Colonic mucosa (tissue), 4 donors: ENCODE results near the gene NXPE3. TPM values are rescaled to one million over a fixed set of nuclear protein-coding genes. Genes with fewer than 3 reads are reported as not detected.
A peak's percentile ranks its signal among the peaks of the same experiment; 100 is the strongest.

Experiments
- DNase-seq: peaks from one replicate; pipeline ENCODE4 v3.0.0-alpha.2; 2020
- H3K27ac ChIP-seq: fragments of 200-600 bp; one replicate; pipeline ENCODE4 v1.8.0; 2021
- H3K27me3 ChIP-seq: fragments of 200-600 bp; one replicate; pipeline ENCODE4 v1.8.0; 2021
- H3K36me3 ChIP-seq: fragments of 200-600 bp; one replicate; pipeline ENCODE4 v1.8.0; 2021
- H3K4me1 ChIP-seq: fragments of 200-600 bp; one replicate; pipeline ENCODE4 v1.8.0; 2021; ENCODE audit warnings: mild to moderate bottlenecking
- H3K4me3 ChIP-seq: fragments of 200-600 bp; one replicate; pipeline ENCODE4 v1.8.0; 2021
- H3K9ac ChIP-seq, 2 donors: one replicate each; pipeline ENCODE4 v1.7.0; 2013; ENCODE audit warnings: control low read depth in 2 of 2, low read depth in 2 of 2, low read length in 2 of 2
- H3K9me3 ChIP-seq: fragments of 200-600 bp; one replicate; pipeline ENCODE4 v1.8.0; 2021
- intact Hi-C: fragments of 100-400 bp; cut with DNase I; formaldehyde crosslinking; loops from one replicate; pipeline ENCODE4 v1.14.1; 2022
- total RNA-seq, 2 donors: library from RNA; stranded (reverse); fragmentation: NEBNext Ultra II Directional in 1 of 2; extraction: Animal tissue kit (Norgen Biotek cat#: 25700) in 1 of 2; gene quantifications; one replicate each; pipeline ENCODE4 v1.2.1, GENCODE V29; 2021
- TF ChIP-seq, protein P1 (sequence below): fragments of 200-600 bp; IDR thresholded peaks from one replicate; pipeline ENCODE4 v1.8.0; 2022; ENCODE audit warnings: antibody characterized with exemption, mild to moderate bottlenecking
- donor health status: healthy.
- donor health status: DM: no; HTN: no; CAD: no.
- donor health status: DM: no; HTN: no; CAD: no.

The NXPE3 gene
- total RNA-seq, 2 donors from 2014 or later: 2.1 to 3.5 TPM

DNA sequence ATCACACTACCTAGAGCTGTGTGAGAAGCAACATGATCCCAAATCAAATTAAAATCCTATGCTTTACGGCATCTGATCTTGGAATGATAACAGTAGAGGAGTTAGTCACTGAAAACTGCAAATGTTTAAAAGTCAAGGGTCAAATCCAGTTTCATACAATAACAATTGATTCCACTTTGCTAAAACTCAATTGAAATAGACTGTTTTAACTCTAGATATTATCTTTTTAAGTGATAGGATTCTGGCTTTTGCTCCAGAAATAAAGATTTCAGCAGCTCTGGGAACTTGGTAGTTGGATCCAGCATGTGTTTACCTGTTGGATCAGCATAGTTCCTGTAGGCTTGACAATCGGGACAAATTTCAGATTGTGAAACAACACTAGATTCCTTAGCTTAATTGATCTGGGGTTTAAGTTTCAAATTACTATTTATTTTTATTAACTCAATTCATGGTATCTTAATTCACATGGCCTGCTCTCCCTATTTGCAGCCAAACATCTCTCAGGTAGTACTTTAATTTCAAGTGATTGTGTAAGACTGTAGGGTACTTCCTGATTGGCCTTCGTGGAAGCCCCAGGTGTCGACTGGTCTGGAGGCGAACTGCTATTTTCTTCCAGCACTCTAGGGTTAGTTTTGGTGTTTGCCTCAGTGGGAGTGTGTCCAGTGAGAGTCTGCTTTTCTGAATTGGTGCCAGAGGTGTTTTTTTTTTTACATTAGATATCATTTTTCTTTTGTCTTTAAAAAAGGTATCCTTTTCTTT lies 86.9 kb downstream of the NXPE3 start:
- intact Hi-C loops: no loop called here
- peak overlapping the region; percentile 13 for H3K27ac ChIP-seq
- TF ChIP-seq, protein P1, sequence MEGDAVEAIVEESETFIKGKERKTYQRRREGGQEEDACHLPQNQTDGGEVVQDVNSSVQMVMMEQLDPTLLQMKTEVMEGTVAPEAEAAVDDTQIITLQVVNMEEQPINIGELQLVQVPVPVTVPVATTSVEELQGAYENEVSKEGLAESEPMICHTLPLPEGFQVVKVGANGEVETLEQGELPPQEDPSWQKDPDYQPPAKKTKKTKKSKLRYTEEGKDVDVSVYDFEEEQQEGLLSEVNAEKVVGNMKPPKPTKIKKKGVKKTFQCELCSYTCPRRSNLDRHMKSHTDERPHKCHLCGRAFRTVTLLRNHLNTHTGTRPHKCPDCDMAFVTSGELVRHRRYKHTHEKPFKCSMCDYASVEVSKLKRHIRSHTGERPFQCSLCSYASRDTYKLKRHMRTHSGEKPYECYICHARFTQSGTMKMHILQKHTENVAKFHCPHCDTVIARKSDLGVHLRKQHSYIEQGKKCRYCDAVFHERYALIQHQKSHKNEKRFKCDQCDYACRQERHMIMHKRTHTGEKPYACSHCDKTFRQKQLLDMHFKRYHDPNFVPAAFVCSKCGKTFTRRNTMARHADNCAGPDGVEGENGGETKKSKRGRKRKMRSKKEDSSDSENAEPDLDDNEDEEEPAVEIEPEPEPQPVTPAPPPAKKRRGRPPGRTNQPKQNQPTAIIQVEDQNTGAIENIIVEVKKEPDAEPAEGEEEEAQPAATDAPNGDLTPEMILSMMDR: no peak

DNA sequence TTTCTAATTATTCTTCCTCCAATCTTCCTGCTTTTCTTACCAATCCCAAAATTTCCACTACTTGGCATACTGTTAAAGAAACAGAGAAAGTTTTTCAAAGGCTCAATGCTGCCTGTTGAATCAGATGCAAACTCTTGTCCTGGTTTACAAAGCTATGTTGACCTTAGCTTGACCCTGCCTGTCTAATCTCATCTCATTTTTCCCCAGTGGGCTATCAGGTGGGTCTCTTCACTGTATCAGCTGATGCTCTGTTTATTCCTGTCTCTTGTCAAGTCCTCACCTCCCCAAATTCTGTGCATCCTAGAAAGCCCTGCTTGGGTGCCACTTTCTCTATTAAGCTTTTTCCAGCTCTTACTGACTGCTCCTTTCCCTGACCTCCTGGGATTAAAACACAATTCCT lies 88.5 kb downstream of the NXPE3 start:
- DNase-seq: no peak
- TF ChIP-seq, protein P1: no peak
- Histone ChIP-seq H3K4me3 (no peak overlapping the region), H3K4me1 (no peaks in the 10 kb centered on the region), H3K27ac (no peak overlapping the region), H3K9ac (no peak overlapping the region), H3K36me3 (no peaks in the 10 kb centered on the region), H3K27me3 (no peaks in the 10 kb centered on the region), H3K9me3 (no peaks in the 10 kb centered on the region)
- intact Hi-C loops: no loop called here

More for the DNA sequence above, 86.9 kb downstream of the NXPE3 start:
- Histone ChIP-seq H3K9me3 (no peaks in the 10 kb centered on the region), H3K9ac (no peak overlapping the region), H3K4me3 (no peak overlapping the region), H3K36me3 (no peaks in the 10 kb centered on the region), H3K4me1 (no peaks in the 10 kb centered on the region), H3K27me3 (no peaks in the 10 kb centered on the region)
- no peak for DNase-seq

DNA sequence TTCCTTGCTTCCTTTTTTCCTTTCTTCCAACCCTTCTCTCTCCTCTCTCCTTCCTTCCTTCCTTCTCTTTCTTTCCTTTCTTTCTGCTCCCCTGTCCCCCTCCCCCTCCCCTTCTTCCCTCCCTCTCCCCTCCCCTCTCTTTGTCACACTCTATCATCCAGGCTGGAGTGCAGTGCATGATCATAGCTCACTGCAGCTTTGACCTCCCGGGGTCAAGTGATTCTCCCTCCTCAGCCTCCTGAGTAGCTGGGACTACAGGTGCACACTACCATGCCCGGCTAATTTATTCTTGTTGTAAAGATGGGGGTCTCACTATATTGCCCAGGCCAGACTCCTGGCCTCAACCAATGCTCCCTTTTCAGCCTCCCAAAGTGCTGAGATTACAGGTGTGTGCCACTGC lies 89.0 kb downstream of the NXPE3 start:
- TF ChIP-seq, protein P1: no peak
- DNase-seq: no peak
- no peak overlapping the region for H3K9ac ChIP-seq
- intact Hi-C loops: no loop called here
- no peaks in the 10 kb centered on the region for H3K4me1 ChIP-seq
- H3K4me3 ChIP-seq: no peak overlapping the region
- peak overlapping the region; percentile 60 for H3K27ac ChIP-seq
- H3K9me3 ChIP-seq: no peaks in the 10 kb centered on the region
- H3K27me3 ChIP-seq: no peaks in the 10 kb centered on the region
- no peaks in the 10 kb centered on the region for H3K36me3 ChIP-seq

DNA sequence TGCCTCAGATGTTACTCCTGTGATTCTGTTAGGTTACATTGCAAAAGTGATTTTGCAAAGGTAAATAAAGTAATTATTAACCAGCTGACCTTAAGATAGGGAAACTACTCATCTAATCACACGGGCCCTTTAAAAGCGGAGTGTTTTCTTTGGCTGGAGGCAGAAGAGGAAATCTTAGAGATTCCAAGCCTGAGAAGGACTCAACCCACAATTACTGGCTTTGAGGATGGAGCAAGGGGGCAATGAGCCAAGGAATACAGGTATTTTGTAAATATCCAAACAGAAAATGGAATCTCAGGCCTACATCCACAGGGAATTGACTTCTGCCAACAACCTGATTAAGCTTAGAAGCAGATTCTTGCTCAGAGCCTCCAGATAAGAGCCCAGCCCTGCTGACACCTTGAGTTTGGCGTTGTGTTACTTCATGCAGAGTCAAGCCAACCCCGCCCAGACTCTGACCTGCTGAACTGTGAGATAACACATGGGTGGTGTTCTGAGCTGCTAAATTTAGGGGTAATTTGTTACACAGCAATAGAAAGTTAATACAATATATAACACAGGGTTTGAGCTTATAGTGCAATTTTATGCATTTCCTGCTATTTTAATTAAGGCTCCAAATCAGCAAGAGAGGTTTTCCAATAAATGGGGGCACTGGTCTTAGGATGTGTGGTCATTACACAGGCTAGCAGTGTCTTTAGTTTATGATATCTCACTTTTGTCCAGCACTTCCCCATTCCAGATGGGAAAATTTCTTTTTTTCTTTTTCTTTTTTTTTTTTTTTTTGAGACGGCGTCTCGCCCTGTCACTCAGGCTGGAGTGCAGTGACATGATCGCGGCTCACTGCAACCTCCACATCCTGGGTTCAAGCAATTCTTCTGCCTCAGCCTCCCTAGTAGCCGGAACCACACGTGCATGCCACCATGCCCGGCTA lies 89.8 kb downstream of the NXPE3 start:
- peak; percentile 84 for DNase-seq
- Histone ChIP-seq H3K27ac (peak overlapping the region; percentile 60), H3K36me3 (no peaks in the 10 kb centered on the region), H3K9me3 (no peaks in the 10 kb centered on the region), H3K4me3 (no peak overlapping the region), H3K9ac (no peak overlapping the region), H3K4me1 (no peaks in the 10 kb centered on the region), H3K27me3 (no peaks in the 10 kb centered on the region)
- intact Hi-C loops: no loop called here
- TF ChIP-seq, protein P1: no peak

DNA sequence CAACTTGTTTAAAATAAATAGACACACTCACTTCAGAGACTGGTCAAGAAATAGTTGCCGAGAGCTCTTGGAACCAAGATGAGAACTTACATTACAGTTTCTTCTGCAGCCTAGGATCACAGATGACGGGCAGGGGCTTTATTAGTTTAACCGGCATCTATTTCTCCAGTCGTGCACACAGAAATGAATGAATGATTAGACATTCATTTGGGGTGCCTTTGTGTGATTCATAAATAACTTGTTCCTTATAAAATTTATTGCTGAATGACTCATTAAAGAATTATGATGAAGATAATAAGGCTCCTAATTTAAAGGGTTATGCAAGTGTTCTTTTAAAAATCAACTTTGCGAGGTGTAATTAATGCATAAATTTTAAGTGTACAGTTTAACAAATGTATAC lies 91.1 kb downstream of the NXPE3 start:
- TF ChIP-seq, protein P1: no peak
- H3K36me3 ChIP-seq: no peaks in the 10 kb centered on the region
- H3K27ac ChIP-seq: no peak overlapping the region
- no peaks in the 10 kb centered on the region for H3K27me3 ChIP-seq
- intact Hi-C loops: loop anchor here (10.0 kb wide), 1 partner anchor 355 kb away; no protein-coding TSS in a partner anchor
- H3K4me3 ChIP-seq: no peak overlapping the region
- H3K4me1 ChIP-seq: no peaks in the 10 kb centered on the region
- H3K9me3 ChIP-seq: no peaks in the 10 kb centered on the region
- DNase-seq: no peak
- no peak overlapping the region for H3K9ac ChIP-seq
